HEK293 (cell line): ENCODE results near the gene RNPS1.

Source experiments
- AEBP2 ChIP-seq: fragments of 450-650 bp; formaldehyde crosslinking; IDR thresholded peaks from 2 replicates; pipeline ENCODE4 v1.5.1; 2016; ENCODE audit warnings: missing biosample characterization, missing genetic modification characterization, borderline replicate concordance
- GLIS1 ChIP-seq: fragments of 450-650 bp; formaldehyde crosslinking; IDR thresholded peaks from 2 replicates; pipeline ENCODE4 v1.5.1; 2016; ENCODE audit warnings: missing biosample characterization, missing genetic modification characterization
- HIC1 ChIP-seq: fragments of 450-650 bp; formaldehyde crosslinking; IDR thresholded peaks from 2 replicates; pipeline ENCODE4 v1.5.1; 2016; ENCODE audit warnings: missing biosample characterization, missing genetic modification characterization
- HOXD13 ChIP-seq: sonication (generic); formaldehyde crosslinking; IDR thresholded peaks from 2 replicates; pipeline ENCODE4 v1.8.0; 2022; ENCODE audit warnings: missing genetic modification reagents, borderline replicate concordance
- KLF16 ChIP-seq: fragments of 450-650 bp; formaldehyde crosslinking; IDR thresholded peaks from 2 replicates; pipeline ENCODE4 v1.5.1; 2017; ENCODE audit warnings: missing biosample characterization, missing genetic modification characterization
- KLF7 ChIP-seq: fragments of 450-650 bp; formaldehyde crosslinking; IDR thresholded peaks from 2 replicates; pipeline ENCODE4 v1.5.1; 2016; ENCODE audit warnings: missing biosample characterization, missing genetic modification characterization, borderline replicate concordance
- MEIS1 ChIP-seq: sonication (generic); formaldehyde crosslinking; IDR thresholded peaks from 2 replicates; pipeline ENCODE4 v1.8.1; 2022; ENCODE audit warnings: missing genetic modification reagents, mild to moderate bottlenecking, borderline replicate concordance
- MYNN ChIP-seq: fragments of 450-650 bp; formaldehyde crosslinking; IDR thresholded peaks from 2 replicates; pipeline ENCODE4 v1.5.1; 2016; ENCODE audit warnings: missing biosample characterization, missing genetic modification characterization, borderline replicate concordance
- PRDM4 ChIP-seq: fragments of 450-650 bp; formaldehyde crosslinking; IDR thresholded peaks from 2 replicates; pipeline ENCODE4 v1.5.1; 2017; ENCODE audit warnings: missing biosample characterization, missing genetic modification characterization
- SP7 ChIP-seq: fragments of 450-650 bp; formaldehyde crosslinking; IDR thresholded peaks from 2 replicates; pipeline ENCODE4 v1.5.1; 2016; ENCODE audit warnings: missing biosample characterization, missing genetic modification characterization
- YY1 ChIP-seq: fragments of 450-650 bp; formaldehyde crosslinking; IDR thresholded peaks from 2 replicates; pipeline ENCODE4 v1.5.1; 2018; ENCODE audit warnings: missing biosample characterization, missing genetic modification characterization
- YY2 ChIP-seq: fragments of 450-650 bp; formaldehyde crosslinking; IDR thresholded peaks from 2 replicates; pipeline ENCODE4 v1.5.1; 2016; ENCODE audit warnings: missing biosample characterization, missing genetic modification characterization
- ZEB2 ChIP-seq: fragments of 450-650 bp; formaldehyde crosslinking; IDR thresholded peaks from 2 replicates; pipeline ENCODE4 v1.5.1; 2016; ENCODE audit warnings: missing biosample characterization, missing genetic modification characterization
- ZNF10 ChIP-seq: fragments of 450-650 bp; formaldehyde crosslinking; IDR thresholded peaks from 2 replicates; pipeline ENCODE4 v1.5.1; 2017; ENCODE audit warnings: missing biosample characterization, missing genetic modification characterization
- ZNF133 ChIP-seq: fragments of 450-650 bp; formaldehyde crosslinking; IDR thresholded peaks from 2 replicates; pipeline ENCODE4 v1.5.1; 2016; ENCODE audit warnings: missing biosample characterization, missing genetic modification characterization
- ZNF16 ChIP-seq: fragments of 450-650 bp; formaldehyde crosslinking; IDR thresholded peaks from 2 replicates; pipeline ENCODE4 v1.5.1; 2016; ENCODE audit warnings: low read depth, missing biosample characterization, missing genetic modification characterization
- ZNF2 ChIP-seq: fragments of 450-650 bp; formaldehyde crosslinking; IDR thresholded peaks from 2 replicates; pipeline ENCODE4 v1.5.1; 2016; ENCODE audit warnings: missing biosample characterization, missing genetic modification characterization
- ZNF24 ChIP-seq: fragments of 450-650 bp; formaldehyde crosslinking; IDR thresholded peaks from 2 replicates; pipeline ENCODE4 v1.5.1; 2016; ENCODE audit warnings: missing biosample characterization, missing genetic modification characterization
- ZNF426 ChIP-seq: fragments of 450-650 bp; formaldehyde crosslinking; IDR thresholded peaks from 2 replicates; pipeline ENCODE4 v1.5.1; 2017; ENCODE audit warnings: missing biosample characterization, missing genetic modification characterization, mild to moderate bottlenecking, inconsistent platforms, moderate library complexity
- ZNF501 ChIP-seq: fragments of 450-650 bp; formaldehyde crosslinking; IDR thresholded peaks from 2 replicates; pipeline ENCODE4 v1.5.1; 2016; ENCODE audit warnings: missing biosample characterization, missing genetic modification characterization
- ZNF510 ChIP-seq: fragments of 450-650 bp; formaldehyde crosslinking; IDR thresholded peaks from 2 replicates; pipeline ENCODE4 v1.5.1; 2018; ENCODE audit warnings: mild to moderate bottlenecking, missing genetic modification characterization, missing biosample characterization; ENCODE audit not compliant: insufficient replicate concordance
- ZNF544 ChIP-seq: fragments of 450-650 bp; formaldehyde crosslinking; IDR thresholded peaks from 2 replicates; pipeline ENCODE4 v1.5.0; 2017; ENCODE audit warnings: missing biosample characterization, missing genetic modification characterization
- ZNF623 ChIP-seq: fragments of 450-650 bp; formaldehyde crosslinking; IDR thresholded peaks from 2 replicates; pipeline ENCODE4 v1.5.1; 2016; ENCODE audit warnings: missing biosample characterization, missing genetic modification characterization
- ZNF626 ChIP-seq: fragments of 450-650 bp; sonication (Bioruptor Pico); formaldehyde crosslinking; IDR thresholded peaks from 2 replicates; pipeline ENCODE4 v1.5.1; 2018; ENCODE audit warnings: missing biosample characterization, missing genetic modification characterization, inconsistent platforms
- ZNF629 ChIP-seq: fragments of 450-650 bp; formaldehyde crosslinking; IDR thresholded peaks from 2 replicates; pipeline ENCODE4 v1.5.1; 2017; ENCODE audit warnings: missing biosample characterization, missing genetic modification characterization
- ZNF654 ChIP-seq: fragments of 450-650 bp; formaldehyde crosslinking; IDR thresholded peaks from 2 replicates; pipeline ENCODE4 v1.5.1; 2016; ENCODE audit warnings: low read depth, missing biosample characterization, missing genetic modification characterization
- ZNF658 ChIP-seq: fragments of 450-650 bp; formaldehyde crosslinking; IDR thresholded peaks from 2 replicates; pipeline ENCODE4; 2016; ENCODE audit warnings: missing biosample characterization, missing genetic modification characterization
- ZNF677 ChIP-seq: fragments of 450-650 bp; IDR thresholded peaks from 2 replicates; pipeline ENCODE4 v1.5.0; 2018; ENCODE audit warnings: missing biosample characterization, mild to moderate bottlenecking, missing genetic modification characterization, moderate library complexity
- ZNF785 ChIP-seq: fragments of 450-650 bp; formaldehyde crosslinking; IDR thresholded peaks from 2 replicates; pipeline ENCODE4 v1.5.1; 2016; ENCODE audit warnings: missing biosample characterization, missing genetic modification characterization
- ZNF837 ChIP-seq: fragments of 450-650 bp; formaldehyde crosslinking; IDR thresholded peaks from 2 replicates; pipeline ENCODE4 v1.5.1; 2016; ENCODE audit warnings: missing biosample characterization, missing genetic modification characterization
- ZXDB ChIP-seq: fragments of 450-650 bp; formaldehyde crosslinking; IDR thresholded peaks from 2 replicates; pipeline ENCODE4 v1.5.1; 2016; ENCODE audit warnings: missing biosample characterization, missing genetic modification characterization
- TF ChIP-seq, protein P1 (sequence below): fragments of 450-650 bp; formaldehyde crosslinking; conservative IDR thresholded peaks from 2 replicates; pipeline ENCODE4 v1.5.1; 2016; ENCODE audit warnings: low read depth, missing biosample characterization, missing genetic modification characterization

RNPS1 gene

DNA sequence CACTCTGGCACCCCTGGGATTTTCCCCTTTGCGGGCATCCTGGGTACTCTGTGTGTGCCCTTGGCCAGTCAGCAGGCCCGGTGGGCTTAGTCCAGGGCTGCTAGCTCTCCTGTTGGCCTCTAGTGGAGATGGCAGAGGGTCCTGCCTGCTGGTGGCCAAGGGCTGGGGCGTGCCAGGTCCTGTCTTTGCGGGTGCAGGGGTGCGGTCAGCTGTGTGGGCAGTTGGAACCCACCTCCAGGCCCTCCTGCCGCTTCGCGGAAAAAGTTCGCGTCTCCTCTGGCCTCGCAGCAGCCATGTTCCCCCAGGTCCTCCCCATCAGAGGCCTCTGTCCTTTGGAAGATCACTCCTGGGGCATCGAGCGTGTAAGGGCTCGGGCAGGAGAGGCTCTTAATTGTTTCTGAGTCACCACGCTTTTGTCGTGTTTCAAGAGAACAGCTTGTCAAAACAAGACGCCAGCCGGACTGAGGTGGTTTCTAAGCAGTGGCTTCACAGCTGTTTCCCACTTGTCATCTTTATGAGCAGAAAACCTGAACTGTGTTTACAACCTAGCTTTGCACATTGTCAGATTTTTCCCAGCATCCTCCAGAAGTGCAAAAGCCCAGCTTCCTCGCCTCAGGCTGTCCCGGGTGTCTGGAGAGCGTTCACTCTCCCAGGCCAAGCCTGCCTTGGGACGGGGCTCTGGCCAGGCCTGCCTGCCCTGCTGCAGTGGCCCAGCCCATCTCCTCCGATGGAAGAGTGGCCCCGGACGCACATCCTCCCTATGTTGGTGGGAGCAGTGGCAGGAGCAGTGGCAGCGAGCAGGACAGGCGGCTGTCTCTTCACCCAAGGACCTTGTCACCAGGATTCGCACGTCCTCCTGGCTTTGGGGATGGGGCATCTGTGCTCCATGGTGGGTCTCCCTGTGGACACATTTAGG is 36.7 kb downstream of the RNPS1 start (continued):
- TF ChIP-seq PRDM4 (tag by site-specific recombination) (peak; percentile 29; the same call in 1 of the 2 replicates), ZNF16 (tag by site-specific recombination) (no peak), ZNF426 (tag by site-specific recombination) (no peak), ZNF626 (no peak), YY2 (tag by site-specific recombination) (no peak), MYNN (peak; percentile 78), ZNF10 (tag by site-specific recombination) (no peak), AEBP2 (tag by site-specific recombination) (no peak), ZNF677 (tag by site-specific recombination) (0 out of 2 replicates have a peak, but pooled peaks have one; percentile 9), ZNF510 (no peak), SP7 (tag by site-specific recombination) (no peak), ZNF24 (tag by site-specific recombination) (no peak), ZNF658 (no peak), ZNF2 (tag by site-specific recombination) (no peak), YY1 (tag by site-specific recombination) (no peak), HOXD13 (no peak), ZNF133 (tag by site-specific recombination) (no peak), ZNF623 (tag by site-specific recombination) (no peak), ZEB2 (tag by site-specific recombination) (0 out of 2 replicates have a peak, but pooled peaks have one; percentile 37), ZNF785 (tag by site-specific recombination) (no peak), ZNF544 (tag by site-specific recombination) (no peak), MEIS1 (CRISPR knock-in tag) (no peak), KLF16 (tag by site-specific recombination) (no peak), GLIS1 (tag by site-specific recombination) (no peak), ZNF837 (tag by site-specific recombination) (no peak), ZNF654 (tag by site-specific recombination) (no peak), ZNF501 (tag by site-specific recombination) (no peak), HIC1 (tag by site-specific recombination) (peak; percentile 36; the same call in 1 of the 2 replicates), ZXDB (tag by site-specific recombination) (no peak), ZNF629 (tag by site-specific recombination) (peak; percentile 42; the same call in 1 of the 2 replicates), KLF7 (tag by site-specific recombination) (no peak)
- TF ChIP-seq, protein P1, sequence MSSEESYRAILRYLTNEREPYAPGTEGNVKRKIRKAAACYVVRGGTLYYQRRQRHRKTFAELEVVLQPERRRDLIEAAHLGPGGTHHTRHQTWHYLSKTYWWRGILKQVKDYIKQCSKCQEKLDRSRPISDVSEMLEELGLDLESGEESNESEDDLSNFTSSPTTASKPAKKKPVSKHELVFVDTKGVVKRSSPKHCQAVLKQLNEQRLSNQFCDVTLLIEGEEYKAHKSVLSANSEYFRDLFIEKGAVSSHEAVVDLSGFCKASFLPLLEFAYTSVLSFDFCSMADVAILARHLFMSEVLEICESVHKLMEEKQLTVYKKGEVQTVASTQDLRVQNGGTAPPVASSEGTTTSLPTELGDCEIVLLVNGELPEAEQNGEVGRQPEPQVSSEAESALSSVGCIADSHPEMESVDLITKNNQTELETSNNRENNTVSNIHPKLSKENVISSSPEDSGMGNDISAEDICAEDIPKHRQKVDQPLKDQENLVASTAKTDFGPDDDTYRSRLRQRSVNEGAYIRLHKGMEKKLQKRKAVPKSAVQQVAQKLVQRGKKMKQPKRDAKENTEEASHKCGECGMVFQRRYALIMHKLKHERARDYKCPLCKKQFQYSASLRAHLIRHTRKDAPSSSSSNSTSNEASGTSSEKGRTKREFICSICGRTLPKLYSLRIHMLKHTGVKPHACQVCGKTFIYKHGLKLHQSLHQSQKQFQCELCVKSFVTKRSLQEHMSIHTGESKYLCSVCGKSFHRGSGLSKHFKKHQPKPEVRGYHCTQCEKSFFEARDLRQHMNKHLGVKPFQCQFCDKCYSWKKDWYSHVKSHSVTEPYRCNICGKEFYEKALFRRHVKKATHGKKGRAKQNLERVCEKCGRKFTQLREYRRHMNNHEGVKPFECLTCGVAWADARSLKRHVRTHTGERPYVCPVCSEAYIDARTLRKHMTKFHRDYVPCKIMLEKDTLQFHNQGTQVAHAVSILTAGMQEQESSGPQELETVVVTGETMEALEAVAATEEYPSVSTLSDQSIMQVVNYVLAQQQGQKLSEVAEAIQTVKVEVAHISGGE (tag by site-specific recombination), result no peak
